GM21360 (cell line): ENCODE data around the gene AHNAK2.
"Not testable (repeated sequence)": the region's sequence is repeated elsewhere in the genome, so short reads cannot be mapped to it uniquely, and the experiment has no call there.

ENCODE experiments used
- ATAC-seq: cut with Tn5 transposase; IDR thresholded peaks from one replicate; pipeline ENCODE4 v1.9.1; 2021; ENCODE audit warnings: mild to moderate bottlenecking, moderate library complexity; ENCODE audit not compliant: unreplicated experiment

Gene AHNAK2

DNA sequence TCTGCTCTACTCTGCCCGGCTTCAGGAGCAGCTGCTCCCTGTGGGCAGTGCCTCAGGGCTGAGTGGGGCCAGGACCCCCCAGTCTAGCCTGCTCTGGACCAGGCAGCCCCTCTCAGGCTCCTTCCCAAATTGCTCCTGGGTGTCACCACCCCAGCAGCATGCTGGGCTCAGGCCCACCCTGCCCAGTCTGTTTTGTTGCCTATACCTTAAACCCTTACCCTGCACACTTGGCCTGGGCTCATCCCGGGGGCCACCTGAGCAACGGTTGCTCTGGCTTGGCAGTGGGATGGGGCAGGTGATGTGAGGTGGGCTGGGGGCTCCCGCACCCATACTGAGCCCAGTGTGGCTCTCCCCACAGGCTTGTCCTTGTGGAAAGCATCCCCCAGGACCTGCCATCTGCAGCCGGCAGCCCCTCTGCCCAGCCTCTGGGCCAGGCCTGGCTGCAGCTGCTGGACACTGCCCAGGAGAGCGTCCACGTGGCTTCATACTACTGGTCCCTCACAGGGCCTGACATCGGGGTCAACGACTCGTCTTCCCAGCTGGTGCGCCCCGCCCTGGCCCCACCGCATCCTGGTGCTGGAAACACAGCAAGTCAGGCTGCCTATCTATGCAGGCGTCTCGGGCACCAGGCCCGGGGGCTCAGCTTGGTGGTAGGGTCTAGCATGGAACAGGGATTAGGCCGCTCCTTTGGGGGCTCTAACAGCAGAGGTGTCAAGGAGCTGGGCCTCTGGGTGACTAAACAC is 49.6 kb downstream of the AHNAK2 start:
- ATAC-seq = no peak

DNA sequence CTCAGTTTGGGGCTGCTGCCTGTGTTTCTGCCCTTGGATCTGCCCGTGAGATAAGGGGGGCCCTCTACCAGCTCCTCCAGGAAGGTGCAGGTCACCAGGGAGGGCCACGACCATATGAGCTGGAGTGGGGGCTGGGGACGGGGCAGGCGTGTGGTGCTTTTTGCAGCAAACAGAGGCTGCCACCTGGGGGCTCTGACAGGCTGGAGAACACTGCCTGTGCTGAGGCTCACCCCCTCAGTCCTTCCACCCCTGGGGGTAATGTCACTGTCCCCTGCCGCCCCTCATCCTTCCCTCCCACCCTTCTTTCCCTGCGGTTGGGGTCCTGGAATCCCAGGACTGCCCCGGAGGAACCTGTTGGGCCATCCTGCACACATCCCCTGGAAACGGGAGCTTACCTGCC is 50.3 kb downstream of the AHNAK2 start:
- ATAC-seq = no peak

DNA sequence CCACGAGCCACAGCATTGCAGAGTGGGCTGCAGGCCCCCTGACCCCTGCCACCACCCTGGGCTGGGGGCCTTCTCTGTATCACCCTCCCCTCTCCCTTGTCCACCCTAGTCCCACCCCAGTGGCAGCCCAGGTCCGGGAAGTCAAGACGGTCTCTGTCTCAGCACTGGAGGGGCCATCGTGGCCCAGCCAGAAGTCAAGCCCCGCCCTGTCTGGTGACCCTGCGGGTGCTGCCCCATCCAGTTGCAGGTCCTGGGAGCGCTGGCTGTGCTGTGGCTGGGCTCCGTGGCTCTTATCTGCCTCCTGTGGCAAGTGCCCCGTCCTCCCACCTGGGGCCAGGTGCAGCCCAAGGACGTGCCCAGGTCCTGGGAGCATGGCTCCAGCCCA is 50.8 kb downstream of the AHNAK2 start:
- no peak for ATAC-seq

DNA sequence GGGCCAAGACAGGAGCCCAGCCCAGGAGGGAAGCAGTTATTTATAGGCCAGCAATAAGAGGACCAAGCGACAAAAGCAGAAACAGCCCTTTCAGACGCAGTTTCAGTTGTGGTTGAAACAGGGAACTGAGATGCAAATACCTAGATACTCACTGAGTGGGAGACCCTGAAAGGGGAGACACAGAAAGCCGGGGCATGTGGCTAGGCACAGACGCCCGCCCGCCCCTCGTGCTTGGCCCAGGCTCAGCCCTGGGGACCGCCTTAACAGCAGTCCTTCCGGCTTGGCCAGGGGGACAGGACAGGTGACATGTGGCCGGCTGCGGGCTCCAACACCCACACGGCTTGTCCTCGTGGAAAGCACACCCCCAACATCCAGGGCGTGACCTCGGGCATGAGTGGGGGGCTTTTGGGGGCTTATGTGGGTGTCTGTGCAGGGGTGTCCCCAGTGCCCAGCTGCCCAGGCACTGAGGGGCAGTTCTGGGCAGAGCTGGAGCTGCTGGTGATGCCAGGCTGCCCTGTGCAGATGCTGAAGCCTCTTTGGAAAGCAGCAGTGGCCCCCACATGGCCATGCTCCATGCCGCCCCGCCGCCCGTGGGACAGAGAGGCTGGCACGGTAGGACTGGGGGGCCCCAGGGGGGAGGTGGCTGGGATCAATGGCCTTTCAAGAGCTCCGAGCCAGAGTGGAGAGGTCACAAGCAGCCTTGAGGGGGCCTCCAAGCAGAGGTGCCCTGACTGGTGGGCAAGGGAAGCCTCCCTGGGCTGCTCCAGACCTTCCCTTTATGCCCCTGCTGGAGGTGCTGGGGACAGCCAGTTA is 51.3 kb downstream of the AHNAK2 start:
- peak; percentile 50 for ATAC-seq

DNA sequence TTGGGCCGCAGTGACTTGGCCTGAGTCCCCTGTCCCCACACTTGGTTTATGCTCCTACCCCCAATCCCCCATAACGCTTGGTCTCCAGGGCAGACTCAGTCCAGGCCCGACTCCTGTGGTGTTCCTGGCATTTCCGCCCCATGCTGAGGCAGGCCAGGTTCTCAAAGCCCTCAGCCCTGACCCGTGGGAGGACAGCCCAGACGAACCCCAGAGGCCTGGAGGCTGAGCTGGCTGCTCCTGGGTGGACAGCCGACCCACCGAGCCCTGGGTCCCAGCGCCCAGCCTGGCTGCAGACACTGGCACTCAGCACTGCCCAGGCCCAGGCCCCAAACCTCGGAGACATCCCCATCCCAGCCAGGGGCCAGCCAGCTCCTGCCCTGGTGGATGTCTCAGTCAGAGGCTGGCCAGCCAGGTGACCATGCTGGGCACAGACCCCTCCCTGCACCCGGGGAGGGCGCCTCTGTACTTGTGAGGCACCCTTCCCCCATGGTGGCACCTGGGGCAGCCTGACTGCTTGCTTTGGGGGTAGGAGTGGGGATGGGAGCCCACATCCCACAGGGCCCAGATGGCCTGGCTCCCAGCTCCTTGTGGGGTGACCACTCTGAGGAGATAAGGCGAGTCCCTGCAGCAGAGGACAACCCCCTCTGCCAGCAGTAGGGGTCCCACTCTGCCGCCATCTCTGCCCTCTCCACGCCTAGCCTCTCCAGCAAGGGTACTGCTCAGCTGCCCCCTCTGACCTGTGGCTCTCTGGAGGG is 52.1 kb downstream of the AHNAK2 start:
- ATAC-seq = no peak

DNA sequence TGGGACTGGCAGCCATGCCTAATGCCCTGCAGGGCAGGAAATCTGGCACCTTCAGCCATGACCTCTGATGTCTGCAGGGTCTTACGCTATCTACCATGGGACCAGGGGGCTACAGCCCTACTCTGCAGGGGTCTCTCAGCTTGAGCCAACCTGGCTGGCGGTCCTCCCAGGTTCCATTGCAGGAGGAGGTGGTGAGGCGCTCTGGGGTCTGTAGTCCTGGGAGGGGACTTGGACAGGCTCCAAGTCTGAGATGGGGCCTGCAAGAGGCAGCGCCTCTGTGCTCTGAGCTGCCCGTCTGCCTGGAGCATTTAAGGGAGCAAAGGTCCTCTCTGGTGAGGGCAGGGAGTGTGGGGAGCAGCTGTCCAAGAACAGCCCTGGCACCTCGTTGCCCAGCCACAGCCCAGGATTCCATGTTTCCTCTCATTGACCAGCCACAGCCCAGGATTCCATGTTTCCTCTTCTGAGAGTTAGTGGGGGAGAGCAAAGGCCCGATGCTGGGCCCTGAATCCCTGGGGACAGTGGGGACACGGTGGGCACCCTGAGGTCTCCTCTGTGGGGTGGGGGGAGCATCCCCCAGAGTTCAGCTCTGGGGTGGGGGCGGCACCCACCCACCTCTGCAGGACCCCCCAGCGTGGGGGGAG is 52.8 kb downstream of the AHNAK2 start:
- no peak for ATAC-seq

DNA sequence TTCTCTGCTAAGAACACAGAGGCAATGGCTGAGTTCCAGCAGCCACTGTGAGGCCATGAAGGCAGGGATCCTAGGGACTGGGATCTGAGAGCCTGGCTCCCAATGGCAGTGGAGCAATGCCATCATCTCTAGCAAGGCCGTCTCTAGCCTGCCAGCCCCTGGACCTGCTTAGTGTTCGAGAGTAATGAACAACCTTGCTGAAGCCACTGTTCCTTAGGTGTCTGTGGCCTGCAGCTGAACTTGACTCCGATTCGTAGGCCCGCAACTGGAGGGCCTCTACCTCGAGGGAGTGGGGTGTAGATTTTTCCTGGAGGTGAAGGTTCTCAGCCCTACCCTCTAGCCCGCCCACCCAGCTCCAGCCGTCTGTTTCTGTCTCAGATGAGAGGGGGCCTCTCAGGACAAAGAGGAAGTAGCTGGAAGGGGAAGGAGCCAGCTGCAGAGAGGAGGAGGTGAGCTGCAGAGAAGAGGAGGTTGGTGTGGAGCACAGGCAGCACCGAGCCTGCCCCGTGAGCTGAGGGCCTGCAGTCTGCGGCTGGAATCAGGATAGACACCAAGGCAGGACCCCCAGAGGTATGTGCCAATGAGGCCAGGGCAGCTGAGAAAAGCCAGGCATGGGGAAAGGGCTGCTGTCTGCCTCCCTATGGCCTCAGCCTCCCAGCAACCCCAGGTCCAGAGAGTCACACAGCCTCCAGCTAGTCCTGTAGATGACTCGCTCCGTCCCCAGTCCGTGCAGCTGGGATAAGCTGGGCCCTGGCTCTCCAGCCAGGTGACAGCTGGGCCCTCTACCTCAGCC is 53.6 kb downstream of the AHNAK2 start, which contains the start of gene PLD4:
TSS of gene PLD4 (plus strand) at position 459 of the 793 bp plus-strand sequence. CDS start 2,262 bp downstream, outside the sequence.
- no peak for ATAC-seq

DNA sequence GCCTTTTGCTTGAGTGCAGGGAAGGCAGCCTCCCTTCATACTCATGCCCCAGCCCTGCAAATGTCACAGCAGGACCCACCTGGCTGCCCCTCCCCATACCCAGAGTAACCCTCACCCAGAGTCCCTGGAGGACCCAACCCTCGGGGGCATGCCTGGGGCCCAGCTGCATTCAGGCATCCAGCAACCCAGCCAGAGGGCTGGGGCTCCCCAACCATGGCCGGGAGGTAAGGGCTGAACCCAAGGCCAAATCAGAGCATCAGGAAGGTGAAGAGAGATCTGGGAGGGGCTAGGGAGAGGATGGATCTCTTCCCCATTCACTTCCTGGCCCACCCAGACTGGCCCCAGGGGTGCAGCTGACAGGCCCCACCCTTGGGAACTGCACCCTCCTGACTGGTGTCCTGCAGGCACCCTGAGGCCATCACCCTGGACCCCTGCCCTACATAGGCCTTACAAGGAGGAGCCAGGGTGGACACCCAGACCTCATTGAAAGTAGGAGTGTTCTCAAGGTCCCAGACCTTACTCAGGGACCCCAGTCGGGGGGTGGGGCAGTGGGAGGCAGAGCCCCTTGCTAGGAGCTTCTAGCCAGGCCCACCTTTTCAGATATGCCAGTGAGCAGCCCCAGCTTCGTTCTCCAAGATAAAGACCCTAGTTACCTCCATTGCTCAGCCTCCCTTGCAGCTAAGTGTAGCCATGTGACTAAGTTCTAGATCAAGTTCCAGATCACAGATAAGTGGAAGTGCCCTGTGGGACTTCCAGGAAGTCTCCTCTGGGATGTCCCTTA is 54.3 kb downstream of the AHNAK2 start:
- no peak for ATAC-seq

DNA sequence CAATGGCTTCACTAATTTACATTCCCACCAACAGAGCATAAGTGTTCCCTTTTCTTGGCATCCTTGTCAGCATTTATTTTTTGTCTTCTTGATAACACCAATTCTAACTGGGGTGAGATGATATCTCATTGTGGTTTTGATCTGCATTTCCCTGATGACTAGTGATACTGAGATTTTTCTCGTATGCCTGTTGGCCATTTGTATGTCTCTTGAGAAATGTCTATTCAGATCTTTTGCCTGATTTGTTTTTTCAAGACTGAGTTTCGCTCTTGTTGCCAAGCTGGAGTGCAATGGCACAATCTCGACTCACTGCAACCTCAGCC is 58.2 kb downstream of the AHNAK2 start:
- no peak for ATAC-seq

DNA sequence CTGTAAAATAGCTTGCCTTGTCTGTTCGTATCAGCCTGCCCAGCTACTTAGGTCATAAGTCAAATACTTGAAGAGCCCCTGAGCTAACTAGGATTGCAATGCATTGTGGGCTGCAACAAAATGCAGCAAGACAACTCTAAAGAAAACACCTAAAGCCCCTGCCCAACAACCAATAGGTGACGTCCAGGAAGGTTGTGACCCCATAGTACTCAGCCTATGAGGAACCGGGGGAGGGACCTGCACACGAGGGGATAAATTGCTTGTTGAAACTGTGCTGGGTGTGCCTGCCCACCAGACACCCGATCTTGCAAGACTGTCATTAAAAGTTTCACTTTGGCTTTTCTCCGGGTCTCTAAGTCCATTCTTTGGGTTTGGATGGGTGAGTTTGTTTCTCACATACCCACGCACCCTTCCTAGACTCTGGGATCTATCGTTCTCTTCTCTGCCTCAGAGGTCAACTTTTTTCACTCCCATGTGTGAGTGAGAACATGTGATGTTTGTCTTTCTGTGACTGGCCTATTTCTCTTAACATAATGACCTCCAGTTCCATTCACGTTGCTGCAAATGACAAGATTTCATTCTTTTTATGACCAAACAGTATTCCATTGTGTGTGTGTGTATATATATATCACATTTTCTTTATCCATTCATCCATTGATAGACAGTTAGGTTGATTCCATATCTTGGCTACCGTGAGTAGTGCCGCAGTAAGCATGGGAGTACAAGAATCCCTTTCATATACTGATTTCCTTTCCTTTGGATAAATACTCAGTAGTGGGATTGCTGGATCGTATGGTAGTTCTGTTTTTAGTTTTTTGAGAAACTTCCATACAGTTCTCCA is 58.8 kb downstream of the AHNAK2 start:
- not testable (repeated sequence) for ATAC-seq

DNA sequence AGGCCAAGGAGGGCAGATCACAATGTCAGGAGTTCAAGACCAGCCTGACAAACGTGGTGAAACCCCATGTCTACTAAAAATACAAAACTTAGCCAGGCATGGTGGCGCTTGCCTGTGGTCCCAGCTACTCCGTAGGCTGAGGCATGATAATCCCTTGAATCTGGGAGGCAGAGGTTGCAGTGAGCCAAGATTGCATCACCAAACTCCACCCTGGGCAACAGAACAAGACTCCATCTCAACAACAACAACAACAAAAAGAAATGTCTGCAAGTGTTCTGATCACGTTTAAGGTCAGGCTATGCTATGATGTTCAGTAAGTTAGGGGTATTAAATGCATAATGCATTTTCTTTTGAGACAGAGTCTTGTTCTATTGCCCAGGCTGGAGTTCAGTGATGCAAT is 60.2 kb downstream of the AHNAK2 start:
- no peak for ATAC-seq

DNA sequence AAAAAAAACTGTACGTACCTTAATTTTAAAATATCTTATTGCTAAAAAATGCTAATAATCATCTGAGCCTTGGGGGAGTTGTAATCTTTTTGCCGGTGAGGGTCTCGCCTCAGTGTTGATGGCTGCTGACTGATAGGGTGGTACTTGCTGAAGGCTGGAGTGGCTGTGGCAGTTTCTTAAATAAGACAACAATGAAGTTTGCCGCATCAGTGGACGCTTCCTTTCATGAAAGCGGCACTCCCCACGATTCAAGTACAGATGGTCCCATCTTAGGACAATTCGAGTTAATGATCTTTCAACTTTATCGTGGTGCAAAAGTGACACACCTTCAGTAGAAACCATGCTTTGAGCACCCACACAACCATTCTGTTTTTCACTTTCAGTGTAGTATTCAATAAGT is 61.1 kb downstream of the AHNAK2 start:
- ATAC-seq = no peak

DNA sequence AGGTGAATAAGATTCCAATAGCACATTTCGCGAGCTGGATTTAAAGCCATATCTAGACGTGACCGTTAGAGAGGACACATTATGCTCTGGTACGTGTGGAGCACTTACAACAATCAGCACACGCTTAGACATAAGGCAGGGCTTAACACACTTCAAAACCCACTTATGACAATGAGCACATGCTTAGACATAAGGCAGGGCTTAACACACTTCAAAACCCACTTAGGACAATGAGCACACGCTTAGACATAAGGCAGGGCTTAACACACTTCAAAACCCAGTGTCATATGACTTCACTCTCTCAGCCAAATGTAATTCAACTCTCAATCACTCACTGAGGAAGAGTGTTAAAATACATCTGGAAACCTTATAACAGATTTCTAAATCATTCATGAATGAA is 64.7 kb downstream of the AHNAK2 start:
- ATAC-seq = no peak

DNA sequence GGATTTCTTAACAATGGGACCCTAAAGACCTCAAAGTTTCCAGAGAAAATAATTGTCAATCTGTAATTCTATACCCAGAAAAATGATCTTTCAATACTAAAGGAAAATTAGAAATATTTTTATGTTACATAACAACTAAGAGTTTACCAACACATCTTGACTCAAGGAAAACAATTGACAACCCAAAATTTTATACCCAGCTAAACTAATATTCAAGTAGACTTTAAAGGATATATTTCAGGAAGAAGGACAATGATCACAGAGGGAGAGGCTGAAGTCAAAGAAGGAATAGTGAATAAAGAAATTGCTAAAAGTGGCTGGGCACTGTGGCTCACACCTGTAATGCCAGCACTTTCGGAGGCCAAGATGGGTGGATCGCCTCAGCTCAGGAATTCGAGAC is 66.1 kb downstream of the AHNAK2 start:
- ATAC-seq = no peak

DNA sequence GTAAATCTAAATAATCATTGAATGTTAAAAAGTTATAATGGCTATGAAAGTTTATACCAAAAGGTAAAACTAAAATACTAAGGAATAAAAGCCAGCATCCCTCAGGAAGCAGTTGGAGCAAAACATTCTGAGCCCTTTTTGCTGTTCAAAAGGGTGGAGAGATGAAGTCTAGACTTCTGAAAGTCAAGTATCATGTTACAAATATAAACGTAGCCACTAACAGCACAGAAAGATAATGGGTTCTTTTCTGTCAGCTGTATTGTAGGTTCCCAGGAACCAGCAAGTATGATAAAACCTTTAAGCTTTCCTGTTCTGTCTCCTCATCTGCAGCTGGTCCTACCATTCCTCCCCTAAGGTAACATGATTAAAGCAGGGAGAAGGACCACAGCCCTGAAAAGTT is 69.9 kb downstream of the AHNAK2 start:
- no peak for ATAC-seq

DNA sequence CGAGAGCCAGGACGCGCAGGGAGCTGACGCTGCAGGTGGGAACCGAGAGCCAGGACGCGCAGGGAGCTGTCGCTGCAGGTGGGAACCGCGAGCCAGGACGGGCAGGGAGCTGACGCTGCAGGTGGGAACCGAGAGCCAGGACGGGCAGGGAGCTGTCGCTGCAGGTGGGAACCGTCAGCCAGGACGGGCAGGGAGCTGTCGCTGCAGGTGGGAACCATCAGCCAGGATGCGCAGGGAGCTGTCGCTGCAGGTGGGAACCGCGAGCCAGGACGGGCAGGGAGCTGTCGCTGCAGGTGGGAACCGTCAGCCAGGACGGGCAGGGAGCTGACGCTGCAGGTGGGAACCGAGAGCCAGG is 72.6 kb downstream of the AHNAK2 start:
- ATAC-seq = not testable (repeated sequence)

DNA sequence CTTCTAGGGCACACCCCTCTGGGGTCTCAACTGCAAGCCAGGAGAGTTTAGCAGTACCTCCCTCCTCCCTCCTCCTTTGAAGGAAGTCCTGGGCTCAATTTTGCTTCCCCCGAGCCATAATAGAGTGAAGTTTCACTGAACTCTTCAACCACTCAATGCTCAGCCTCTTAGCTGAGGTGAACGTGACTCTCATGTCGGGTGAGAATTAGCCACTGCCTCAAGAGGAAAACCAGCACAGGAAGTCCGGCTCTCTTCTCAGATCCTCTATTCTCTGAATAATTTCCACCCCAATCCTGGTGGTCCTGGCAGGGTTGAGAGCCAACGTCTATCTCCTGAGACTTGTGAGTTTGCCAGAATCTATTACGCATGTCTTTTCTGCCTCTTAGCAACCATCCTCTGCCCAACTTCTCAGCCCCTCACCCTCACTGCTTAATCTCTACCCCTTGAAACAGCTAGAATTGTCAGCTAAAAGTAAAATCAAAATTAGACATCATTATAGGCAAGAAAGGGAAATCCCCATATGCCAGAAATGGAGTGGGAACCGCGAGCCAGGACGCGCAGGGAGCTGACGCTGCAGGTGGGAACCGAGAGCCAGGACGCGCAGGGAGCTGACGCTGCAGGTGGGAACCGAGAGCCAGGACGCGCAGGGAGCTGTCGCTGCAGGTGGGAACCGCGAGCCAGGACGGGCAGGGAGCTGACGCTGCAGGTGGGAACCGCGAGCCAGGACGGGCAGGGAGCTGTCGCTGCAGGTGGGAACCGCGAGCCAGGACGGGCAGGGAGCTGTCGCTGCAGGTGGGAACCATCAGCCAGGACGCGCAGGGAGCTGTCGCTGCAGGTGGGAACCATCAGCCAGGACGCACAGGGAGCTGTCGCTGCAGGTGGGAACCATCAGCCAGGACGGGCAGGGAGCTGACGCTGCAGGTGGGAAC is 73.3 kb downstream of the AHNAK2 start:
- not testable (repeated sequence) for ATAC-seq

DNA sequence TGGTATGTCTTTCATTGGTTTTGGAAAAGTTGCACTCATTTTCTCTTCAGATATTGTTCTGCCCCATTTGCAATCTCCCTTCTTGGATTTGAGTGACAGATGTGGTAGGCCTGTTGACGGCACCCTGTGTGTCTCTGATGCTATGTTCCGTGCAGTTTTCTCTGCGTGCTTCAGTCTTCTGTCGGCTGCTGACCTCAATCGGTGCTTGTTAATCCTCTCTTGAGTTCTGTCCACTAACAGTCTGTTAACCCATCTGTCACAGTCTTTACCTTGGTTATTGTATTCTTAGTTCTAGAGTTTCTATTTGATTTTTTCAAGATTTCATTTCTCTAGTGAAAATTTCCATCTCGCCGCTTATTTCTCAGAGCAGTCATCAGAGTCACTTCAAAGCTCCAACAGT is 74.2 kb downstream of the AHNAK2 start:
- ATAC-seq = no peak
